ENCODE data around the gene ADM2.

Gene ADM2

DNA sequence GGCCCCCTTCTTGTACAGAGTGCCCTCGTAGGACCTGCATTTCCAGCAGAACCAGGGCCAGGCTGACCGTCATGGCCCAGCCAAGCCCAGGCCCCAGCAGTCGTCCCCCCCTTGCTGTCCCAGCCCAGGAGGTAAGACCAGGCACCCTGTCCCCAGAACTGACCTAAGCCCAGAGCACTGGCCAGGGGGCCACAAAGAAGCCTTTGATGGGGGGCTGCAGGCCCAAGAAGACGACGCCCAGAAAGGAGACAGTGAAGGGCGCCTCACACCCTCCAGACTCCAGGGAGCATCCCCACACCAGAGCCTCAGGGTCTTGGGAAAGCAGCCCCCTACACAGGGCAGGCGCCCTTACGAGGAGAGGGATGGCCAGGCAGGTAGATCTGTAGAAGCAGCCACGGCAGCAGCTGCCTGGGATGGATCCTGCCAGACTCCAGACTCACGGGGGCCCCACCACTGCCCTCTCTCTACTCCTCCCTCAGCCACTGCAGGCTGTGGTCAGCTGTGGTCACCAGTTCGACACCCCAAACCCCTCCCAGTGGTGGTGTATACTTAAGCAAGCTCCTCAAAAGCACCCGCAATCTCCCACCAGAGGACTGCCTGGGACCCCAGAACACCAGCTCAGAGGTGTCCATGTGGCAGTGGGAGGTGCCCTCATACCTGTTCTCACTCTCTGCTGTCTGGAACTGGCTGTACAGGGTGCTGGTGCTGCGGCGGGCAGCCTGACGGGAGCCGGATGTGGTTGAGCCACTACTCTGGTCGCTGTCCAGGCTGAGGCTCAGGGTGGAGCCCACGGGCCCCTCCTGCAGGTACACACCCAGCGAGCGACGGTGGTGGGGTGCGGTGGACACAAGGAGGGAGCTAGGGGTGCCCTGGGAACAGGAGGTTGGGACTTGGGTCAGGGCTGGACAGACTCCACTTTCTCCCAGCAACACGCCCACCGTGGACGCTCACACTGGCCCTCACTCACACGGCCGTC, 33.5 kb upstream of the ADM2 start:
- Histone ChIP-seq H3K36me3 (peaks cover 68% of the 10 kb centered on the region), H3K27ac (no peak overlapping the region), H3K27me3 (ENCODE audit: insufficient read depth, low read depth, severe bottlenecking) (no peaks in the 10 kb centered on the region)

DNA sequence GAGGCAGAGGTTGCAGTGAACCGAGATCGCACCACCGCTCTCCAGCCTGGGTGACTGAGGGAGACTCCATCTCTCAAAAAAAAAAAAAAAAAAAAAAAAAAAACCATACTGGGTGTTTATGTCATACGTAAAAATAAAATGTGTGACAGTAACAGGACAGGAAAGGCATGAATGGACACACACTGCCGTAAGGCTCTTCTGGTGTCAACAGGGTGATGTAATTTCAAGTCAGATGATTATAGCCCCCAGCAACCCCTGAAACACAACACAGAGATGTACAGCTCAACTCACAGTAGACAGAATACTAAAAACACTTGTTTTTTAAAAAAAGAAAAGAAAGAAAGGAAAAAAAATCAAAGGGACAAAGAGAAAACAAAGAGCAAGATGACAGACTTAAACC, 28.7 kb upstream of the ADM2 start:
- Histone ChIP-seq H3K4me3 (ENCODE audit: low read depth, low read length) (no peak overlapping the region), H3K9me3 (ENCODE audit: severe bottlenecking) (no peaks in the 10 kb centered on the region), H3K27ac (no peak overlapping the region), H3K36me3 (peaks cover 73% of the 10 kb centered on the region), H3K27me3 (ENCODE audit: insufficient read depth, low read depth, severe bottlenecking) (no peaks in the 10 kb centered on the region)
- TF ChIP-seq, protein P1, sequence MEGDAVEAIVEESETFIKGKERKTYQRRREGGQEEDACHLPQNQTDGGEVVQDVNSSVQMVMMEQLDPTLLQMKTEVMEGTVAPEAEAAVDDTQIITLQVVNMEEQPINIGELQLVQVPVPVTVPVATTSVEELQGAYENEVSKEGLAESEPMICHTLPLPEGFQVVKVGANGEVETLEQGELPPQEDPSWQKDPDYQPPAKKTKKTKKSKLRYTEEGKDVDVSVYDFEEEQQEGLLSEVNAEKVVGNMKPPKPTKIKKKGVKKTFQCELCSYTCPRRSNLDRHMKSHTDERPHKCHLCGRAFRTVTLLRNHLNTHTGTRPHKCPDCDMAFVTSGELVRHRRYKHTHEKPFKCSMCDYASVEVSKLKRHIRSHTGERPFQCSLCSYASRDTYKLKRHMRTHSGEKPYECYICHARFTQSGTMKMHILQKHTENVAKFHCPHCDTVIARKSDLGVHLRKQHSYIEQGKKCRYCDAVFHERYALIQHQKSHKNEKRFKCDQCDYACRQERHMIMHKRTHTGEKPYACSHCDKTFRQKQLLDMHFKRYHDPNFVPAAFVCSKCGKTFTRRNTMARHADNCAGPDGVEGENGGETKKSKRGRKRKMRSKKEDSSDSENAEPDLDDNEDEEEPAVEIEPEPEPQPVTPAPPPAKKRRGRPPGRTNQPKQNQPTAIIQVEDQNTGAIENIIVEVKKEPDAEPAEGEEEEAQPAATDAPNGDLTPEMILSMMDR (IDR thresholded peaks at IDR 0.05; ENCODE audit: low read depth, low read length) = no peak
- DNase-seq = no peak

More for the DNA sequence above, 33.5 kb upstream of the ADM2 start:
- TF ChIP-seq, protein P1 (IDR thresholded peaks at IDR 0.05; ENCODE audit: low read depth, low read length) = no peak
- Histone ChIP-seq H3K4me3 (ENCODE audit: low read depth, low read length) (no peak overlapping the region), H3K9me3 (ENCODE audit: severe bottlenecking) (no peaks in the 10 kb centered on the region)
- DNase-seq = no peak

DNA sequence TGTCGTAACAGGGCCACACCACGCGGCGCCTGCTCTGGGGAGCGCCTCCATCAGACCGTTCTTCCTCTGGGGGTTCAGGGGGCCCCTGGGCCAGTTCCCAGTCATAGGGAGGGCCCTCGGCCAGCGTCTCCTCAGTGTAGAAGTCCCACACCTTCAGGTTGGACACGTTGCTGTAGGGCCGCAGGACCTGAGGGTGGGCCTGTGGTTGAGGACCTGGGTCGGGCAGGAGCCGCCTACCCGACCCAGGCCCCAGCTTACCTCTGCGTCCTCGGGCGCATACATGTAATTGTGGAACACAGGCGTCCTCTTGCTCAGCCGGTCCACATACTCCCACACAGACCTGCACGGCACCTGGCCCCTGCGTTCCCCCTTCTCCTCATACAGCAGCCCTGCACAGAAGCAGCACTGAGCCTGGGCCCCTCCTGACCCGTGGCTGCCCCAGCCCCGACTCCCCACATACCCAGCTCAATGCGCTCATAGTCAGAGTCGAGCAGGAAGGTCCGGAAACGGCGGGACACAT, 26.7 kb upstream of the ADM2 start:
- no peaks in the 10 kb centered on the region for H3K9me3 ChIP-seq (ENCODE audit: severe bottlenecking)
- TF ChIP-seq, protein P1 (IDR thresholded peaks at IDR 0.05; ENCODE audit: low read depth, low read length) = no peak
- H3K27me3 ChIP-seq (ENCODE audit: insufficient read depth, low read depth, severe bottlenecking) = no peaks in the 10 kb centered on the region
- H3K36me3 ChIP-seq = peaks cover 73% of the 10 kb centered on the region
- DNase-seq = no peak
- no peak overlapping the region for H3K27ac ChIP-seq
- H3K4me3 ChIP-seq (ENCODE audit: low read depth, low read length) = no peak overlapping the region

DNA sequence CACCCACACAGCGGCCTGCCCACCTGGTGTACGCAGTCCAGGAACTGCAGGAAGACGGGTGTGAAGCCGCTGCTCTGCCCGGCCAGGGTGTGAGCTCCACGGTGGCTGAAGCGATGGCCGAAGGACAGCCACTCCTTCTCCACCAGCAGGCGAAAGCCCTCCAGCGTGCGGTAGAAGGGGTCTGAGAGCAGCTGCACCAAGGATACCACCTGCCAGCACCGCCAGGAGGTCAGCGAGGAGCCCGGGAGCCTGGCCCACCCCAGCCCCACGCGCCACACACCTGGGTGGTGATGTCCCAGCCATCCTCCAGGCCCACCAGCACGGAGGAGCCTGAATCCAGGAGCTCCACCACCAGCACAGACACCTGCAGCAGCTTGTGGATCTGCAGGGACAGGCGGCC, 26.1 kb upstream of the ADM2 start:
- Histone ChIP-seq H3K27ac (no peak overlapping the region), H3K36me3 (peaks cover 74% of the 10 kb centered on the region), H3K27me3 (ENCODE audit: insufficient read depth, low read depth, severe bottlenecking) (no peaks in the 10 kb centered on the region), H3K9me3 (ENCODE audit: severe bottlenecking) (no peaks in the 10 kb centered on the region), H3K4me3 (ENCODE audit: low read depth, low read length) (no peak overlapping the region)
- no peak for DNase-seq
- TF ChIP-seq, protein P1 (IDR thresholded peaks at IDR 0.05; ENCODE audit: low read depth, low read length) = no peak

DNA sequence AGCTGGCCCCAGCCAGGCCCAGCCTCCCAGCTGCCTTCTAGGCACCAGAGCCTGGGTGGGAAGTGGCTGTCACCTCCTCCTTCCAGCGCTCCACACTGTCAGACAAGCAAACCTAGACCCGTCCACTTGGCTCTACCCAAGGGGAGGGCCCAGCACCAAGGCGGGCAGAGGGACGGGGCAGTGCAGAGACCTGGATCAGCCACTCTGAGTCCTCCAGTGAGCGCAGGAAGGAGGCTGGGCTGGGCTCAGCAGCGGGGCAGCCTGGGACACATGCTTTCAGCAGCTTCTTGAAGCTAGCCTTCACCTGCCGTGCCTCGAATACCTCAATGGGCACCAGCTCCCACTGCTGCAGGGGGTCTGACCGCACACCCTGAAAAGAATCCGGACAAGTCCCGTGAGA, 25.3 kb upstream of the ADM2 start:
- H3K36me3 ChIP-seq = peaks cover 79% of the 10 kb centered on the region
- no peaks in the 10 kb centered on the region for H3K9me3 ChIP-seq (ENCODE audit: severe bottlenecking)
- TF ChIP-seq, protein P1 (IDR thresholded peaks at IDR 0.05; ENCODE audit: low read depth, low read length) = no peak
- DNase-seq = no peak
- no peak overlapping the region for H3K4me3 ChIP-seq (ENCODE audit: low read depth, low read length)
- no peak overlapping the region for H3K27ac ChIP-seq
- no peaks in the 10 kb centered on the region for H3K27me3 ChIP-seq (ENCODE audit: insufficient read depth, low read depth, severe bottlenecking)
